Colonic mucosa (tissue), 4 donors: ENCODE results near the gene LMF1. TPM values are rescaled to one million over a fixed set of nuclear protein-coding genes. Genes with fewer than 3 reads are reported as not detected.

Experiments used
- DNase-seq: peaks from one replicate; pipeline ENCODE4 v3.0.0-alpha.2; 2020
- H3K27ac ChIP-seq: fragments of 200-600 bp; one replicate; pipeline ENCODE4 v1.8.0; 2021
- H3K27me3 ChIP-seq: fragments of 200-600 bp; one replicate; pipeline ENCODE4 v1.8.0; 2021
- H3K36me3 ChIP-seq: fragments of 200-600 bp; one replicate; pipeline ENCODE4 v1.8.0; 2021
- H3K4me1 ChIP-seq: fragments of 200-600 bp; one replicate; pipeline ENCODE4 v1.8.0; 2021; ENCODE audit warnings: mild to moderate bottlenecking
- H3K4me3 ChIP-seq: fragments of 200-600 bp; one replicate; pipeline ENCODE4 v1.8.0; 2021
- H3K9ac ChIP-seq, 2 donors: one replicate each; pipeline ENCODE4 v1.7.0; 2013; ENCODE audit warnings: control low read depth in 2 of 2, low read depth in 2 of 2, low read length in 2 of 2
- H3K9me3 ChIP-seq: fragments of 200-600 bp; one replicate; pipeline ENCODE4 v1.8.0; 2021
- CTCF ChIP-seq: fragments of 200-600 bp; IDR thresholded peaks from one replicate; pipeline ENCODE4 v1.8.0; 2022; ENCODE audit warnings: antibody characterized with exemption, mild to moderate bottlenecking
- intact Hi-C: fragments of 100-400 bp; cut with DNase I; formaldehyde crosslinking; loops from one replicate; pipeline ENCODE4 v1.14.1; 2022
- total RNA-seq, 2 donors: library from RNA; stranded (reverse); fragmentation: NEBNext Ultra II Directional in 1 of 2; extraction: Animal tissue kit (Norgen Biotek cat#: 25700) in 1 of 2; gene quantifications; one replicate each; pipeline ENCODE4 v1.2.1, GENCODE V29; 2021
- donor health status: healthy.
- donor health status: DM: no; HTN: no; CAD: no.
- donor health status: DM: no; HTN: no; CAD: no.

The LMF1 gene
- total RNA-seq, 2 donors from 2014 or later = 8.4 to 12.8 TPM

GRCh38 chr16:935684-936083 is 35.1 kb downstream of the LMF1 start:
- no peaks in the 10 kb centered on the region for H3K27me3 ChIP-seq
- intact Hi-C loops = no loop called here
- no peak overlapping the region for H3K9ac ChIP-seq
- no peak for DNase-seq
- no peak overlapping the region for H3K4me3 ChIP-seq
- H3K36me3 ChIP-seq = no peaks in the 10 kb centered on the region
- no peaks in the 10 kb centered on the region for H3K9me3 ChIP-seq
- no peak overlapping the region for H3K27ac ChIP-seq
- no peaks in the 10 kb centered on the region for H3K4me1 ChIP-seq
- no peak for TF ChIP-seq CTCF

- Histone ChIP-seq H3K9ac (no peak overlapping the region), H3K27ac (no peak overlapping the region), H3K36me3 (no peaks in the 10 kb centered on the region), H3K4me3 (no peak overlapping the region), H3K27me3 (no peaks in the 10 kb centered on the region), H3K9me3 (no peaks in the 10 kb centered on the region), H3K4me1 (no peaks in the 10 kb centered on the region)
- intact Hi-C loops = no loop called here
- no peak for DNase-seq
- TF ChIP-seq CTCF = no peak
Observed at GRCh38 chr16:934178-934577, 36.6 kb downstream of the LMF1 start.

- no peaks in the 10 kb centered on the region for H3K9me3 ChIP-seq
- H3K27ac ChIP-seq = no peak overlapping the region
- H3K27me3 ChIP-seq = no peaks in the 10 kb centered on the region
- DNase-seq = no peak
- H3K36me3 ChIP-seq = no peaks in the 10 kb centered on the region
- H3K4me1 ChIP-seq = no peaks in the 10 kb centered on the region
- H3K4me3 ChIP-seq = no peak overlapping the region
- H3K9ac ChIP-seq = no peak overlapping the region
- TF ChIP-seq CTCF = no peak
- intact Hi-C loops = no loop called here
Observed at GRCh38 chr16:933581-933980, 37.2 kb downstream of the LMF1 start.

GRCh38 chr16:932831-933330 is 37.9 kb downstream of the LMF1 start:
- no peak for DNase-seq
- no peaks in the 10 kb centered on the region for H3K36me3 ChIP-seq
- H3K4me1 ChIP-seq = no peaks in the 10 kb centered on the region
- no peaks in the 10 kb centered on the region for H3K9me3 ChIP-seq
- no peak overlapping the region for H3K4me3 ChIP-seq
- H3K9ac ChIP-seq = no peak overlapping the region
- H3K27ac ChIP-seq = no peak overlapping the region
- no peak for TF ChIP-seq CTCF
- intact Hi-C loops = no loop called here
- no peaks in the 10 kb centered on the region for H3K27me3 ChIP-seq

- Histone ChIP-seq H3K4me1 (no peaks in the 10 kb centered on the region), H3K36me3 (no peaks in the 10 kb centered on the region), H3K27ac (no peak overlapping the region), H3K4me3 (no peak overlapping the region), H3K9ac (no peak overlapping the region), H3K27me3 (no peaks in the 10 kb centered on the region), H3K9me3 (no peaks in the 10 kb centered on the region)
- intact Hi-C loops = no loop called here
- DNase-seq = no peak
- no peak for TF ChIP-seq CTCF
Observed at GRCh38 chr16:931626-932500, 38.9 kb downstream of the LMF1 start.
